GM18870 (cell line): ENCODE data around the gene TAAR1.
A peak's percentile ranks its signal among the peaks of the same experiment; 100 is the strongest.
"Not testable (repeated sequence)": the region's sequence is repeated elsewhere in the genome, so short reads cannot be mapped to it uniquely, and the experiment has no call there.

Experiments used
- ATAC-seq: cut with Tn5 transposase; IDR thresholded peaks from one replicate; pipeline ENCODE4 v1.9.1; 2021; ENCODE audit warnings: moderate library complexity; ENCODE audit not compliant: unreplicated experiment

The TAAR1 gene

GRCh38 chr6:132600900-132601299 lies 58.1 kb downstream of the TAAR1 start:
- ATAC-seq: not testable (repeated sequence)

GRCh38 chr6:132598473-132598872 lies 60.5 kb downstream of the TAAR1 start:
- peak; percentile 76 for ATAC-seq

GRCh38 chr6:132596201-132596600 lies 62.8 kb downstream of the TAAR1 start:
- ATAC-seq: no peak
